PC-9 (cell line): Measurements from ENCODE around the gene MACROD2. TPM values are rescaled to one million over a fixed set of nuclear protein-coding genes. Genes with fewer than 3 reads are reported as not detected.

Experiments
- BruUV-seq: library from RNA; stranded (reverse); fragments of 400-500 nt; replicated peaks from 2 replicates; lab custom pipeline; 2021; lab: Mats Ljungman, UMichigan
- CTCF ChIA-PET: fragments of 300-600 bp; sonication (Branson Sonifier 250); formaldehyde crosslinking; loops from one replicate; lab custom pipeline; 2022; ENCODE audit warnings: antibody characterized with exemption; lab: Charles Lee
- POLR2A ChIA-PET: fragments of 300-600 bp; sonication (Branson Sonifier 250); formaldehyde crosslinking; loops from one replicate; lab custom pipeline; 2022; ENCODE audit warnings: antibody characterized with exemption; ENCODE audit not compliant: unreplicated experiment; lab: Charles Lee
- DNase-seq, 2 experiments: peaks; one replicate each; pipeline versions ENCODE4 v3.0.0 to v3.0.0-alpha.2; 2015 to 2022; ENCODE audit warnings: mixed read lengths in 1 of 2
- H2AFZ ChIP-seq: fragments of 200-600 bp; sonication (generic); 2 replicates; pipeline ENCODE4 v1.8.1; 2017; ENCODE audit warnings: antibody characterized with exemption
- H3F3A ChIP-seq: fragments of 200-600 bp; sonication (generic); 2 replicates; pipeline ENCODE4 v1.8.1; 2017; ENCODE audit warnings: antibody characterized with exemption, mild to moderate bottlenecking, low read depth; ENCODE audit not compliant: insufficient read depth
- H3K27ac ChIP-seq: fragments of 200-600 bp; sonication (generic); 2 replicates; pipeline ENCODE4 v1.6.1; 2016; ENCODE audit warnings: mixed run types
- H3K27me3 ChIP-seq: fragments of 200-600 bp; sonication (generic); 2 replicates; pipeline ENCODE4 v1.6.1; 2016; ENCODE audit warnings: low read depth, mixed run types; ENCODE audit not compliant: insufficient read depth
- H3K36me3 ChIP-seq: fragments of 200-600 bp; sonication (generic); 2 replicates; pipeline ENCODE4 v1.6.1; 2016; ENCODE audit warnings: low read depth, mixed run types
- H3K4me1 ChIP-seq: fragments of 200-600 bp; sonication (generic); replicated peaks from 2 replicates; pipeline ENCODE4 v1.6.1; 2016; ENCODE audit warnings: mixed run types; ENCODE audit not compliant: insufficient read depth
- H3K4me2 ChIP-seq: fragments of 200-600 bp; sonication (generic); 2 replicates; pipeline ENCODE4 v1.6.1; 2017; ENCODE audit warnings: mixed run types
- H3K4me3 ChIP-seq: fragments of 200-600 bp; sonication (generic); 2 replicates; pipeline ENCODE4 v1.6.1; 2016; ENCODE audit warnings: mixed run types
- H3K79me2 ChIP-seq: fragments of 200-600 bp; sonication (generic); 2 replicates; pipeline ENCODE4 v1.6.1; 2017; ENCODE audit warnings: low read depth, mixed run types
- H3K9me2 ChIP-seq: fragments of 200-600 bp; sonication (generic); 2 replicates; pipeline ENCODE4 v1.8.1; 2017; ENCODE audit warnings: mild to moderate bottlenecking; ENCODE audit not compliant: insufficient read depth
- H3K9me3 ChIP-seq: fragments of 200-600 bp; sonication (generic); 2 replicates; pipeline ENCODE4 v1.8.1; 2016; ENCODE audit warnings: low read depth; ENCODE audit not compliant: insufficient read depth
- H4K20me1 ChIP-seq: fragments of 200-600 bp; sonication (generic); 2 replicates; pipeline ENCODE4 v1.8.1; 2017; ENCODE audit not compliant: insufficient read depth
- CTCF ChIP-seq: fragments of 200-600 bp; sonication (generic); conservative IDR thresholded peaks from 2 replicates; pipeline ENCODE4 v1.6.1; 2017; ENCODE audit warnings: mixed run types, antibody characterized with exemption, mild to moderate bottlenecking, moderate library complexity
- EZH2 ChIP-seq: fragments of 200-600 bp; sonication (generic); IDR thresholded peaks from 2 replicates; pipeline ENCODE4 v1.8.0; 2017; ENCODE audit warnings: antibody characterized with exemption, low read depth
- intact Hi-C: fragments of 100-400 bp; cut with micrococcal nuclease; formaldehyde crosslinking; loops from one replicate; pipeline ENCODE4 v1.10.0; 2022; ENCODE audit not compliant: unreplicated experiment
- total RNA-seq: library from RNA; stranded (reverse); gene quantifications from 2 replicates; pipeline ENCODE4 v1.2.3, GENCODE V29; 2021

MACROD2 gene
- total RNA-seq, 1 experiment from 2014 or later: 11.4 TPM

GRCh38 chr20:15200147-15200565, 1204.8 kb downstream of the MACROD2 start:
- no peaks in the 10 kb centered on the region for H3F3A ChIP-seq
- no peaks in the 10 kb centered on the region for H3K79me2 ChIP-seq
- TF ChIP-seq CTCF (no peak), EZH2 (no peak)
- H3K4me3 ChIP-seq: no peak overlapping the region
- H3K36me3 ChIP-seq: no peaks in the 10 kb centered on the region
- no peaks in the 10 kb centered on the region; the same call in 1 of the 2 replicates for H3K4me1 ChIP-seq
- ChIA-PET POLR2A (no interaction called here), CTCF (no interaction called here)
- H3K27ac ChIP-seq: no peak overlapping the region
- no peak for DNase-seq
- H4K20me1 ChIP-seq: no peaks in the 10 kb centered on the region
- H3K9me3 ChIP-seq: no peaks in the 10 kb centered on the region
- BruUV-seq: no TSS peak
- H3K9me2 ChIP-seq: no peaks in the 10 kb centered on the region
- H3K4me2 ChIP-seq: no peak overlapping the region
- no peak overlapping the region for H2AFZ ChIP-seq
- no peaks in the 10 kb centered on the region for H3K27me3 ChIP-seq
- intact Hi-C loops: no loop called here

GRCh38 chr20:15201602-15202001, 1206.3 kb downstream of the MACROD2 start:
- no peaks in the 10 kb centered on the region for H3K9me3 ChIP-seq
- no peaks in the 10 kb centered on the region for H3K36me3 ChIP-seq
- H3K4me2 ChIP-seq: no peak overlapping the region
- no peak overlapping the region for H2AFZ ChIP-seq
- TF ChIP-seq EZH2 (no peak), CTCF (no peak)
- H3K27me3 ChIP-seq: no peaks in the 10 kb centered on the region
- DNase-seq: no peak
- H4K20me1 ChIP-seq: no peaks in the 10 kb centered on the region
- no TSS peak for BruUV-seq
- no peak overlapping the region for H3K27ac ChIP-seq
- POLR2A ChIA-PET: no interaction called here
- CTCF ChIA-PET: no interaction called here
- no peaks in the 10 kb centered on the region for H3F3A ChIP-seq
- H3K4me3 ChIP-seq: no peak overlapping the region
- no peaks in the 10 kb centered on the region; the same call in 1 of the 2 replicates for H3K4me1 ChIP-seq
- intact Hi-C loops: no loop called here
- no peaks in the 10 kb centered on the region for H3K79me2 ChIP-seq
- no peaks in the 10 kb centered on the region for H3K9me2 ChIP-seq

- Histone ChIP-seq H3K4me3 (no peak overlapping the region), H2AFZ (no peak overlapping the region), H3K79me2 (no peaks in the 10 kb centered on the region), H3K4me2 (no peak overlapping the region), H3K27me3 (no peaks in the 10 kb centered on the region), H3K4me1 (no peaks in the 10 kb centered on the region; the same call in 1 of the 2 replicates), H3K36me3 (no peaks in the 10 kb centered on the region), H3K9me3 (0 out of 2 replicates have a peak, but pooled peaks cover 5% of the 10 kb centered on the region), H4K20me1 (no peaks in the 10 kb centered on the region), H3K27ac (no peak overlapping the region), H3F3A (no peaks in the 10 kb centered on the region), H3K9me2 (no peaks in the 10 kb centered on the region)
- no peak for DNase-seq
- intact Hi-C loops: no loop called here
- ChIA-PET POLR2A (no interaction called here), CTCF (no interaction called here)
- TF ChIP-seq EZH2 (no peak), CTCF (no peak)
- BruUV-seq: no TSS peak
These were observed 1208.9 kb downstream of the MACROD2 start for GRCh38 chr20:15204234-15204633.
